ENCODE results near the gene FLAD1.
A peak's percentile ranks its signal among the peaks of the same experiment; 100 is the strongest.

Gene FLAD1

DNA sequence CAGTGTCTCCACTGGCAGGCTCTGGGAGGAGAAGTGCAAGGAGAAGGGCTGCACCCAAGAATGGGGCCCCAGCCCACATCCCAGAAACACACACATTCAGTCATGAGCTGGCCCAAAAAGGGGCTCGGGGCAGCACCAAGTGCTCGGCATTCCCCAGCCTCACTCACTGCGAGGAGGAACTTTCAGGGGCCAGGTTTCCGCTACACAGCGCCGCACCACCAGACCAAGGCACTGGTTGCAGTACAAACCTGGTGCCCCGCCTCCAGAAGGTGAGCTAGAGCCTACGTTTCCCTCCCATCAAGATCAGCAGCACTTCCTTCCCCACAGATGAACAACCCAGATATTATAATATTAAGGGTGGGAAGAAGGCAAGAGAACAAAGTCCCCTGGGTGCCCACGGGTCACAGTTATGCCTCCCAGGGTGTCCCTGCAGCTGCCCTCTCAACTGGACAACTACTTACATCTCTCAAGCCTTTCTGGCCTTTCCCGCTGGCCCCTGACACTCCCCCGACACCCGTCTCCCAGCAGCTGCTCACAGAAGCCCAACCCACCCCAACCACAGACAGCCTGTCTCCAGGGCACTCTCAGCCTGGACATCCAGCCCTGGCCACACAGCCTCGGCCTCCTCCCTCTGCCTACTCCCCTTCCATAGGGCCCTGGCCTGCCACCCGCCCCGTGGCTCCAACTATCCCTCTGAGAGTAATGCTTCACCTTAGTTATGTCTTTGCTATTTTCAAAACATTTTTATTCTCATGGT lies 31.1 kb upstream of the FLAD1 start:
- H3K4me3 ChIP-seq (replicated peaks; ENCODE audit: low read depth, low read length) = 0 out of 2 replicates have a peak overlapping the region, but pooled peaks have one; percentile 3
- peaks cover 14% of the 10 kb centered on the region for H3K36me3 ChIP-seq (ENCODE audit: control insufficient read depth, insufficient read depth, low read length)
- TF ChIP-seq, protein P1, sequence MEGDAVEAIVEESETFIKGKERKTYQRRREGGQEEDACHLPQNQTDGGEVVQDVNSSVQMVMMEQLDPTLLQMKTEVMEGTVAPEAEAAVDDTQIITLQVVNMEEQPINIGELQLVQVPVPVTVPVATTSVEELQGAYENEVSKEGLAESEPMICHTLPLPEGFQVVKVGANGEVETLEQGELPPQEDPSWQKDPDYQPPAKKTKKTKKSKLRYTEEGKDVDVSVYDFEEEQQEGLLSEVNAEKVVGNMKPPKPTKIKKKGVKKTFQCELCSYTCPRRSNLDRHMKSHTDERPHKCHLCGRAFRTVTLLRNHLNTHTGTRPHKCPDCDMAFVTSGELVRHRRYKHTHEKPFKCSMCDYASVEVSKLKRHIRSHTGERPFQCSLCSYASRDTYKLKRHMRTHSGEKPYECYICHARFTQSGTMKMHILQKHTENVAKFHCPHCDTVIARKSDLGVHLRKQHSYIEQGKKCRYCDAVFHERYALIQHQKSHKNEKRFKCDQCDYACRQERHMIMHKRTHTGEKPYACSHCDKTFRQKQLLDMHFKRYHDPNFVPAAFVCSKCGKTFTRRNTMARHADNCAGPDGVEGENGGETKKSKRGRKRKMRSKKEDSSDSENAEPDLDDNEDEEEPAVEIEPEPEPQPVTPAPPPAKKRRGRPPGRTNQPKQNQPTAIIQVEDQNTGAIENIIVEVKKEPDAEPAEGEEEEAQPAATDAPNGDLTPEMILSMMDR (IDR thresholded peaks at IDR 0.05; ENCODE audit: insufficient read depth, low read length, poor library complexity, severe bottlenecking) = no peak
- H3K27me3 ChIP-seq (replicated peaks; ENCODE audit: control insufficient read depth, insufficient read depth, low read length) = no peaks in the 10 kb centered on the region
- DNase-seq (ENCODE audit: extremely low read depth, insufficient read length) = no peak

DNA sequence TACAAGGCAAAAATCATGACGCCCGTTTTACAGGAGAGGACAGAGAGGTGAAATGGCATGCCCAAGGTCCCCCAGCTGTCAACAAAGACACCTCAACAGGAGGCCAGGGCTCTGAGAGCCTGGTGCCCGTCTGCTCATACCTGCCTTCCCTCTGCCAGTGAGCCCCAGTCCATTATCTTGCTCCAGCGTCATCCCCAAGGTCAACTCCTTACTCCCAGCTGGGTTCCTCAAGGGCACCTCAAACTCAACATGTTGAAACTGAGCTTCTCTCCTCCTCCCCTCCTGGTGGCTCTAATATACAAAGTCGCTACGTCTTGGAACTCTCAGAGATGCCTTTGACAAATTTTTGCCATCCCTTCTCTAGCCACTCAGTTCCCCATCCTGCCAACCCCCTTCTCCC lies 30.5 kb upstream of the FLAD1 start:
- TF ChIP-seq, protein P1 (IDR thresholded peaks at IDR 0.05; ENCODE audit: insufficient read depth, low read length, poor library complexity, severe bottlenecking) = no peak
- no peaks in the 10 kb centered on the region for H3K27me3 ChIP-seq (replicated peaks; ENCODE audit: control insufficient read depth, insufficient read depth, low read length)
- peaks cover 12% of the 10 kb centered on the region for H3K36me3 ChIP-seq (ENCODE audit: control insufficient read depth, insufficient read depth, low read length)
- no peak overlapping the region for H3K4me3 ChIP-seq (replicated peaks; ENCODE audit: low read depth, low read length)
- no peak for DNase-seq (ENCODE audit: extremely low read depth, insufficient read length)

DNA sequence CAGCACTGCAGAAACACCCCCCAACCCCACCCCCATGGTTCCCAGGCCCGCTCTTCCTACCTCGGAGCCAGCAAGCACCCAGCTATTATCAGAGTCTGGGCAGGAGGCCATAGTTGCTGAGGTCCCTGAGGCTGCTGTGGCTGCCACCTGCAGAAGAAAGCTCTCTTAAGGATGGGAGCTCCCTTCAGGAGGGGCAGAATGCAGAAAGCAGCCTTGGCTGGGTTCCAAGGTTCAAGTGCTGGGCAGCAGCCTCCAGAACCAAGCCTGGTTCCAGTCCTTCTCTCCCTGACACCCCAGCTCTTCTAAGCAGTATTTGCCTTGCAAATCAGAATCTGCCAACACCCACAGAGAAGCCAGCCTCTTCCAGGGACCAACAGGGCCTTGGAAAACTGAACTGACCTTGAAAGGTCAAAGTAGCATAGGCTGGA lies 29.5 kb upstream of the FLAD1 start:
- no peak for DNase-seq (ENCODE audit: extremely low read depth, insufficient read length)
- Histone ChIP-seq H3K27me3 (replicated peaks; ENCODE audit: control insufficient read depth, insufficient read depth, low read length) (no peaks in the 10 kb centered on the region), H3K4me3 (replicated peaks; ENCODE audit: low read depth, low read length) (no peak overlapping the region), H3K36me3 (ENCODE audit: control insufficient read depth, insufficient read depth, low read length) (peaks cover 16% of the 10 kb centered on the region)
- TF ChIP-seq, protein P1 (IDR thresholded peaks at IDR 0.05; ENCODE audit: insufficient read depth, low read length, poor library complexity, severe bottlenecking) = no peak

DNA sequence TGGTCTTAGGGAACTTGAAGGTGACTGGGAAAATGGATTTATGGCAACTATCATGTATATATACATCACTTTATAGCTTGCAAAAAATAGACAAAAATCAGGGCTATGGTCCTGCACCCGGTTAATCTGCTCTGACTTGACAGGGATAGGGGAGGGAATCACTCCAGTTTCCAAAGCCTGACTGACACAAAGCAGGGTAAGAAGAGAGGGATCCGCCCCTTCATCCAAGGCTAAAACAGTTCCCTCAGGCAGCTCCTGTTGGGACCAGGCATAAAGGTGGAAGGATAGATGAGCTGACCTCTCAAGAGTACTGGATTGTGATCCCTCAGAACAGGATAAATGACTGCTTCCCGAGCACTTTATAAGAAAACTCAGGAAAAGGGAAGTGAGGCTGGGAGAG lies 28.6 kb upstream of the FLAD1 start:
- peaks cover 19% of the 10 kb centered on the region for H3K36me3 ChIP-seq (ENCODE audit: control insufficient read depth, insufficient read depth, low read length)
- TF ChIP-seq, protein P1 (IDR thresholded peaks at IDR 0.05; ENCODE audit: insufficient read depth, low read length, poor library complexity, severe bottlenecking) = no peak
- H3K27me3 ChIP-seq (replicated peaks; ENCODE audit: control insufficient read depth, insufficient read depth, low read length) = no peaks in the 10 kb centered on the region
- DNase-seq (ENCODE audit: extremely low read depth, insufficient read length) = no peak
- peak overlapping the region; percentile 41 for H3K4me3 ChIP-seq (replicated peaks; ENCODE audit: low read depth, low read length)

DNA sequence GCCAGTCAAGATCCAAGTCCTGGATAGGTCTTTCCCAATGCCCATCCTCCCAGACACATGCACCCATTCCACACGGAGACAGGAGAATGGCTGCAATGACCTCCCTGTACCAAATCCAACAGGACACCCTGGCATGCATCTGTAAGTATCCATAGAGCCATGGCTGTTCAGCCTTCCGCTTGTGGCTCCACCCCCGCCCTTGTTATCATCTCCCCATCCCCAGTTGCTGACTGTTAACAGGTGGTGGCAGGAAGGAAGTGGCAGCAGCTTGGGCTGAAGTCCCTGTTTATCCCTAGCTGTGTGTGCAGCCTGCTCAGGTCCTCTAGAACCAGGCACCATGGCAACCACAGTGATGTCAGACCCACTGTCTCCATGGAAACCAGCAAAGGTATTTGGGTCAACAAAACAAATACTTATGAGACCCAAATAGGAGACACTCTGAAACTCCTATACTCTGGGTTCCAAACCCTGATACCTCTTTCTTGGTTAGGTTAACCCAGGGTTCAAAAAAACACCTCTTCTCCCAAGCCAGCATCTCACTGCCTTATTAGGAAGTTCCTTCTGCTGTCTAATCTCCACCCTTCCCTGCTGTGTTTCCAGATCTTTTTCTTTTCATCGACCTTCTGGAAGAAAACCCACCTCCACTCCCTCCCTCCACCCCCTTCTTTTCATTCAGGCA lies 28.0 kb upstream of the FLAD1 start:
- H3K36me3 ChIP-seq (ENCODE audit: control insufficient read depth, insufficient read depth, low read length) = peaks cover 21% of the 10 kb centered on the region
- peak overlapping the region; percentile 71 for H3K4me3 ChIP-seq (replicated peaks; ENCODE audit: low read depth, low read length)
- no peaks in the 10 kb centered on the region for H3K27me3 ChIP-seq (replicated peaks; ENCODE audit: control insufficient read depth, insufficient read depth, low read length)
- TF ChIP-seq, protein P1 (IDR thresholded peaks at IDR 0.05; ENCODE audit: insufficient read depth, low read length, poor library complexity, severe bottlenecking) = no peak
- DNase-seq (ENCODE audit: extremely low read depth, insufficient read length) = peak; percentile 58

Measured in GM06990 (cell line).